ENCODE data around the gene HECTD1.

HECTD1 gene

DNA sequence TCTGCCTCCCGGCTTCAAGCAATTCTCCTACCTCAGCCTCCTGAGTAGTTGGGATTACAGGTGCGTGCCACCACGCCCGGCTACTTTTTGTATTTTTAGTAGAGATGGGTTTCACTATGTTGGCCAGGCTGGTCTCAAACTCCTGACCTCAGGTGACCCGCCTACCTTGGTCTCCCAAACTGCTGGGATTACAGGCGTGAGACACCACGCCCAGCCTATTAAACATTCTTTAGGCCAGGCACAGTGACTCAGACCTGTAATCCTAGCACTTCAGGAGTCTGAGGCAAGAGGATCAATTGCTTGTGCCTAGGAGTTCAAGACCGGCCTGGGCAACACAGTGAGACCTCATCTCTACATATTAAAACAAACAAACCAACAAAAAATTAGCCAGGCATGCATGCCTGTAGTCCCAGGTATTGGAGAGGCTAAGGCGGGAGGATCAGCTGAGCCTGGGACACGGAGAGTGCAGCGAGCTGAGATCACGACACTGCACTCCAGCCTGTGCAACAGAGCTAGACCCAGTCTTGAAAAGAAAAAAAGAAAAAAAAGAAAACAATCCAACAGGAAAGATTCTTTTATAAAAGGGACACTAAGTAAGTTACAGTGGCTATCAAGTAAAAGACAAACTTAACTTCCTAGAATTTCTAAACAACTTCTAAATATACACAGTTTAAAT is 70.2 kb downstream of the HECTD1 start:
- H3K27ac ChIP-seq, result no peak overlapping the region
- intact Hi-C loops (cut with DNase I; ENCODE audit: low total_unique reads), result no loop called here
- no peaks in the 10 kb centered on the region for H3K9me3 ChIP-seq
- H3K4me1 ChIP-seq, result no peaks in the 10 kb centered on the region
- peaks cover 73 to 93% (median 79%) of the 10 kb centered on the region in 3 donors for H3K36me3 ChIP-seq
- TF ChIP-seq, protein P1, sequence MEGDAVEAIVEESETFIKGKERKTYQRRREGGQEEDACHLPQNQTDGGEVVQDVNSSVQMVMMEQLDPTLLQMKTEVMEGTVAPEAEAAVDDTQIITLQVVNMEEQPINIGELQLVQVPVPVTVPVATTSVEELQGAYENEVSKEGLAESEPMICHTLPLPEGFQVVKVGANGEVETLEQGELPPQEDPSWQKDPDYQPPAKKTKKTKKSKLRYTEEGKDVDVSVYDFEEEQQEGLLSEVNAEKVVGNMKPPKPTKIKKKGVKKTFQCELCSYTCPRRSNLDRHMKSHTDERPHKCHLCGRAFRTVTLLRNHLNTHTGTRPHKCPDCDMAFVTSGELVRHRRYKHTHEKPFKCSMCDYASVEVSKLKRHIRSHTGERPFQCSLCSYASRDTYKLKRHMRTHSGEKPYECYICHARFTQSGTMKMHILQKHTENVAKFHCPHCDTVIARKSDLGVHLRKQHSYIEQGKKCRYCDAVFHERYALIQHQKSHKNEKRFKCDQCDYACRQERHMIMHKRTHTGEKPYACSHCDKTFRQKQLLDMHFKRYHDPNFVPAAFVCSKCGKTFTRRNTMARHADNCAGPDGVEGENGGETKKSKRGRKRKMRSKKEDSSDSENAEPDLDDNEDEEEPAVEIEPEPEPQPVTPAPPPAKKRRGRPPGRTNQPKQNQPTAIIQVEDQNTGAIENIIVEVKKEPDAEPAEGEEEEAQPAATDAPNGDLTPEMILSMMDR (IDR thresholded peaks at IDR 0.05), result no peak
- no peak overlapping the region for H3K4me3 ChIP-seq
- DNase-seq, result no peak
- H3K27me3 ChIP-seq, result no peaks in the 10 kb centered on the region

DNA sequence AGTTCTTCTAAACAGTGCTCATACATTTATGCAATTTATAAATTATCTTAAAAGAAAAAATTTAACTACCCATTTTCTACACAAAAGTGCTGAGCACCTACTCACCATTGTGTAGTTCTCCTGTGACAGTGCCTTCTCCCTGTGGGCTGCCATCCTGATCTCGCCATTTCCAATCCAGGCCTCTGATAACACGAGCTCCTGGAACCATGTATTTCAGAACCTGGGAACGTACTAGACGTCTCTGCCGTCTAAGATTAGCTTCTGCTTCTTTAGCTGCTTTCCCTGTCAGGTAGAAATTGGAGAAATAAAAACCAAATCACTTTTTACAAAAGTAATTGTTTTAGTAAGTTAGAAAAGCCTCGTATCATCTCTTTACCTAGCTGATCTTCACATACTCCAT is 74.5 kb downstream of the HECTD1 start:
- peaks cover 63 to 85% (median 68%) of the 10 kb centered on the region in 3 donors for H3K36me3 ChIP-seq
- TF ChIP-seq, protein P1 (IDR thresholded peaks at IDR 0.05), result no peak
- DNase-seq, result no peak
- no peaks in the 10 kb centered on the region for H3K9me3 ChIP-seq
- intact Hi-C loops (cut with DNase I; ENCODE audit: low total_unique reads), result no loop called here
- H3K27me3 ChIP-seq, result no peaks in the 10 kb centered on the region
- H3K4me1 ChIP-seq, result no peaks in the 10 kb centered on the region
- H3K27ac ChIP-seq, result no peak overlapping the region
- H3K4me3 ChIP-seq, result no peak overlapping the region

- Histone ChIP-seq H3K4me1 (no peaks in the 10 kb centered on the region), H3K27ac (no peak overlapping the region), H3K27me3 (no peaks in the 10 kb centered on the region), H3K4me3 (no peak overlapping the region), H3K36me3 (peaks cover 49 to 72% (median 71%) of the 10 kb centered on the region in 3 donors), H3K9me3 (no peaks in the 10 kb centered on the region)
- TF ChIP-seq, protein P1 (IDR thresholded peaks at IDR 0.05), result no peak
- intact Hi-C loops (cut with DNase I; ENCODE audit: low total_unique reads), result no loop called here
- no peak for DNase-seq
Measured at GRCh38 chr14:31128601-31129526, 78.7 kb downstream of the HECTD1 start.

DNA sequence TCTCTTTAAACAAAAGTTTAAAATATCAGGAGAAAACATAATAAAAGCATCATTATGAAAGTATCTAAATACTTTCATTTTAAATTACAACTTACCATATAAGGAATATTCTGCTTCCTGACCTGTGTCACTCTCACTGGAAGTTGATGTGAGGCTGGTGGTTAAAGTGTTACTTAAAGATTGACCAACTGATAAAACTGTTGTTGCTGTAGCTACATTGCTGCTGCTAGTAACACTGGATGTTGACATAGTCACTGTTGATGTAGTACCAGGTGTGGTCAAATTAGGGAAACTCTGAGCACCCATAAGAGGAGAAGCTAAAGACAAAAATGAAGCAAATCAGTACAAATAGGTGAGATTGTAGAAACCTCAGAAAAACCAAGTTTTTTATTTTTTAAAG is 79.9 kb downstream of the HECTD1 start:
- no peak for DNase-seq
- TF ChIP-seq, protein P1 (IDR thresholded peaks at IDR 0.05), result no peak
- Histone ChIP-seq H3K27ac (no peak overlapping the region), H3K4me3 (no peak overlapping the region), H3K27me3 (no peaks in the 10 kb centered on the region), H3K9me3 (no peaks in the 10 kb centered on the region), H3K4me1 (no peaks in the 10 kb centered on the region), H3K36me3 (peaks cover 50 to 72% (median 71%) of the 10 kb centered on the region in 3 donors)
- intact Hi-C loops (cut with DNase I; ENCODE audit: low total_unique reads), result no loop called here

DNA sequence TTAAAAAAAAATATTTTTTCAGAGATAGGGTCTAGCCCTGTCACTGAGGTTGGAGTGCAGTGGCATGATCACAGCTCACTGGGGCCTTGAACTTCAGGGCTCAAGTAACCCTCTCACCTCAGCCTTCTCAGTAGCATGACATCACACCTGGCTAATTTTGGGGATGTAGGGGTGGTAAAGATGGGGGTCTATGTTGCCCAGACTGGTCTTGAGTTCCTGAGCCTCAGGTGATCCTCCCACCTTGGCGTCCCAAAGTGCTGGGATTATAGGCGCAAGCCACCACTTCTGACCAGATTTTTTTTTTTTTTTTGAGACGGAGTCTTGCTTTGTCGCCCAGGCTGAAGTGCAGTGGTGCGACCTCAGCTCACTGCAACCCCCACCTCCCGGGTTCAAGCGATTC is 80.9 kb downstream of the HECTD1 start:
- no peaks in the 10 kb centered on the region for H3K9me3 ChIP-seq
- no peak overlapping the region for H3K4me3 ChIP-seq
- no peak for DNase-seq
- intact Hi-C loops (cut with DNase I; ENCODE audit: low total_unique reads), result no loop called here
- H3K4me1 ChIP-seq, result no peaks in the 10 kb centered on the region
- H3K27me3 ChIP-seq, result no peaks in the 10 kb centered on the region
- TF ChIP-seq, protein P1 (IDR thresholded peaks at IDR 0.05), result no peak
- peaks cover 52 to 72% (median 71%) of the 10 kb centered on the region in 3 donors for H3K36me3 ChIP-seq
- no peak overlapping the region for H3K27ac ChIP-seq
